ENCODE results near the gene HTT. TPM values are rescaled to one million over a fixed set of nuclear protein-coding genes. Genes with fewer than 3 reads are reported as not detected.

The HTT gene
- total RNA-seq, 1 donor from 2014 or later = 48.0 TPM

DNA sequence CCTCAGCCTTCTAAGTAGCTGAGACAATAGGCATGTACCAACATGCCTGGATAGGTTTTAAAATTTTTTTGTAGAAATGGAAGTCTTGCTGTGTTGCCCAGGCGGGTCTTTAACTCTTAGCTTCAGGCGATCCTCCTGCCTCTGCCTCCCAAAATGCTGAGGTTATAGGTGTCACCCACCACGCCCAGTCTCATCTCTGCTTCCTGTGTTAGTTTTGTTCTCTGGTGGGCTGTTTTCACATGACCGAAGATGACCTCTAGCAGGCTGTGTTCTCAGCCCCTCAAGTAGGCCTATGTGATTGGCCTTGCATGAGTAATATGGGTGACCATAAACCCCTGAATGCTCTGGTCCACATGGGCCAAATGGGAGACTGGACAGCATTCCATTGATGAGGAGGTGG is 117.7 kb downstream of the HTT start:
- Mint-ChIP-seq H3K27ac (no peak overlapping the region), H3K27me3 (no peaks in the 10 kb centered on the region), H3K36me3 (peaks cover 14% of the 10 kb centered on the region), H3K4me3 (no peak overlapping the region), H3K4me1 (ENCODE audit: unreplicated experiment) (peaks cover 4% of the 10 kb centered on the region), H3K9me3 (no peaks in the 10 kb centered on the region)
- TF ChIP-seq, protein P1, sequence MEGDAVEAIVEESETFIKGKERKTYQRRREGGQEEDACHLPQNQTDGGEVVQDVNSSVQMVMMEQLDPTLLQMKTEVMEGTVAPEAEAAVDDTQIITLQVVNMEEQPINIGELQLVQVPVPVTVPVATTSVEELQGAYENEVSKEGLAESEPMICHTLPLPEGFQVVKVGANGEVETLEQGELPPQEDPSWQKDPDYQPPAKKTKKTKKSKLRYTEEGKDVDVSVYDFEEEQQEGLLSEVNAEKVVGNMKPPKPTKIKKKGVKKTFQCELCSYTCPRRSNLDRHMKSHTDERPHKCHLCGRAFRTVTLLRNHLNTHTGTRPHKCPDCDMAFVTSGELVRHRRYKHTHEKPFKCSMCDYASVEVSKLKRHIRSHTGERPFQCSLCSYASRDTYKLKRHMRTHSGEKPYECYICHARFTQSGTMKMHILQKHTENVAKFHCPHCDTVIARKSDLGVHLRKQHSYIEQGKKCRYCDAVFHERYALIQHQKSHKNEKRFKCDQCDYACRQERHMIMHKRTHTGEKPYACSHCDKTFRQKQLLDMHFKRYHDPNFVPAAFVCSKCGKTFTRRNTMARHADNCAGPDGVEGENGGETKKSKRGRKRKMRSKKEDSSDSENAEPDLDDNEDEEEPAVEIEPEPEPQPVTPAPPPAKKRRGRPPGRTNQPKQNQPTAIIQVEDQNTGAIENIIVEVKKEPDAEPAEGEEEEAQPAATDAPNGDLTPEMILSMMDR (conservative IDR thresholded peaks at IDR 0.05) = no peak
- no peak for DNase-seq (ENCODE audit: extremely low spot score, unreplicated experiment)

DNA sequence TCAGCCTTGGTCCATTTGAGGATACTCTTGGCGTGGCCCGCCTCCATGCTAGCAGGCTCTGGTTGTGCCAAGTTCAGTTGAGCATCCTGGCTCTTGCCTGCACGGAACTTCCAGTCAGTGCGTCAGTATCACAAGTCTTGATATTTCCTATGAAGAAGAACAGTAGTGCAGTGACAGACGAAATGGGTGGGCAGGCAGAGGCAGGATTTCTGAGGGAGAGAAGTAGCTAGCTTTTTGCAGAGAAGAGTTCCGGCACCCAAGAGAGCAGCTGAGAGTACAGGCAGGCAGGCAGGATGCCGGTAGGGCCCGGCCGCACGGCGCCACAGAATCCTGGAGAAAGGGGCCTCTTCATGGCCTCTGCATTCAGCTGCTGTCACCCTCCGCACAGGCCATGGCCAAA is 118.3 kb downstream of the HTT start:
- no peak overlapping the region for H3K27ac Mint-ChIP-seq
- H3K4me1 Mint-ChIP-seq (ENCODE audit: unreplicated experiment) = peaks cover 4% of the 10 kb centered on the region
- no peak for DNase-seq (ENCODE audit: extremely low spot score, unreplicated experiment)
- TF ChIP-seq, protein P1 (conservative IDR thresholded peaks at IDR 0.05) = no peak
- no peaks in the 10 kb centered on the region for H3K27me3 Mint-ChIP-seq
- H3K4me3 Mint-ChIP-seq = no peak overlapping the region
- H3K9me3 Mint-ChIP-seq = no peaks in the 10 kb centered on the region
- H3K36me3 Mint-ChIP-seq = peaks cover 19% of the 10 kb centered on the region

DNA sequence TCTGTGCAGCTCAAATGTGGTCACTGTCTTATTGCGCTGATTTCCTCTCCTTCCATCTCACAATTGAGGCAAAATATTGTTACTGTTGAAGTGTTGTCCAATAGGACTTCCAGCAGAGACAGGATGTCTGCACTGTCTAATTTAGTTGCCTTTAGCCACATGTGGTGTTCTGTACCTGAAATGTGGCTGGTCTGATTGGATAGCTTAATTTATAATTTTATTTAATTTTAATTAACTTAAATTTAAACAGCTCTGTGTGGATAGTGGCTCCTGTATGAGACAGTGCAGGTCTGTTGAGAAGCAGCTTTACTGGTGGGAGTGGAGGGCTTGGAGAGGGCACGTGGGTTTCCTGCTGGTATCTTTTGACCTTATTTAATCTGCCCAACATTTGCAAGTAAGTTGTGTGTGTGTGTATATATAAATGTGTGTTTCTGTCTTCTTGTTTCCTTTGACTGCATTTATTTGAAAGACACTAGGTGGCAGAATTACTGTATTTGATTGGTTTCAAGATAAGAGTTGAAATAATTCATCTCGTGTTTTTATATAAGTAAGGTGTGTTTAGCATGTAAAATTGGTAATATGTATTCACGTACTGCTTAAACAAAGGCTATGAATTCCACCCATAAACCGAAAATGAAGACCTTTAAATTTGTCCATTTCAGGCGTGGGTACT is 119.2 kb downstream of the HTT start:
- DNase-seq (ENCODE audit: extremely low spot score, unreplicated experiment) = no peak
- H3K4me3 Mint-ChIP-seq = no peak overlapping the region
- no peaks in the 10 kb centered on the region for H3K9me3 Mint-ChIP-seq

DNA sequence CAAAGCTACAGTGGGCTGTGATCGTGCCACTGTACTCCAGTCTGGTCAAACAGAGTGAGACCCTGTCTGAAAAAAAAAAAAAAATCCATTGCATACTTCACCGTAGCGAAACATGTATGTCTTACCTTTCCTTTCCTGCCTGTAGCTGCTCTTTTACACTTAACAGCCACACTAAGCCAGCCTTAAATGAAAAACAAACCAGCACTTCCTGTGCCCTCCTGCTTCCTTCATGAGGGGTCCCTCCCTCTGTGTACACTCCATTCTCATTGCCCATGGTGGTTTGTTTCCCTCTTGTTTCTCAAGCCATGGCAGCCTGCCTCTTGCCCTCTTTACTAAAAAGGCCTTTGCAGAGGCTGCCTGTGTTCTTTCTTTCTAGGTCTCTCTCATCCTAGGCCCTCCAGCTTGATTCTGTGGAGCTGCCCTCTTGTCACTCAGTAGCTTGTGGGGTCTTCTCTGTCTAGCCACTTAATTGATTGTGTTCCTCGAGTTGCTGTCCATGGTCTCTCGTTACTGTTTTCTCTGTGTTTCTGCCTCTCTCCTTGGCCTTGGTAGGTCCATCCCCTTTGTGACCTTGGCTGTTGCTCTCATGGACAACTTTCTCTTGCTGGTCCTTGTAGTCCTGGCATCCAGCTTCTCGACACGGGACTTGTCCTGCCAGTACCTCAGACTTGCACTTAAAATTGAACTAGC is 122.3 kb downstream of the HTT start:
- DNase-seq (ENCODE audit: extremely low spot score, unreplicated experiment) = no peak
- no peaks in the 10 kb centered on the region for H3K27me3 Mint-ChIP-seq
- H3K36me3 Mint-ChIP-seq = peaks cover 9% of the 10 kb centered on the region
- H3K4me1 Mint-ChIP-seq (ENCODE audit: unreplicated experiment) = peaks cover 4% of the 10 kb centered on the region
- H3K27ac Mint-ChIP-seq = no peak overlapping the region
- H3K9me3 Mint-ChIP-seq = no peaks in the 10 kb centered on the region
- TF ChIP-seq, protein P1 (conservative IDR thresholded peaks at IDR 0.05) = no peak
- H3K4me3 Mint-ChIP-seq = no peak overlapping the region

More for the DNA sequence above, 119.2 kb downstream of the HTT start:
- Mint-ChIP-seq H3K36me3 (peaks cover 19% of the 10 kb centered on the region), H3K27ac (no peak overlapping the region), H3K27me3 (no peaks in the 10 kb centered on the region), H3K4me1 (ENCODE audit: unreplicated experiment) (peaks cover 4% of the 10 kb centered on the region)
- TF ChIP-seq, protein P1 (conservative IDR thresholded peaks at IDR 0.05) = peak; percentile 52

DNA sequence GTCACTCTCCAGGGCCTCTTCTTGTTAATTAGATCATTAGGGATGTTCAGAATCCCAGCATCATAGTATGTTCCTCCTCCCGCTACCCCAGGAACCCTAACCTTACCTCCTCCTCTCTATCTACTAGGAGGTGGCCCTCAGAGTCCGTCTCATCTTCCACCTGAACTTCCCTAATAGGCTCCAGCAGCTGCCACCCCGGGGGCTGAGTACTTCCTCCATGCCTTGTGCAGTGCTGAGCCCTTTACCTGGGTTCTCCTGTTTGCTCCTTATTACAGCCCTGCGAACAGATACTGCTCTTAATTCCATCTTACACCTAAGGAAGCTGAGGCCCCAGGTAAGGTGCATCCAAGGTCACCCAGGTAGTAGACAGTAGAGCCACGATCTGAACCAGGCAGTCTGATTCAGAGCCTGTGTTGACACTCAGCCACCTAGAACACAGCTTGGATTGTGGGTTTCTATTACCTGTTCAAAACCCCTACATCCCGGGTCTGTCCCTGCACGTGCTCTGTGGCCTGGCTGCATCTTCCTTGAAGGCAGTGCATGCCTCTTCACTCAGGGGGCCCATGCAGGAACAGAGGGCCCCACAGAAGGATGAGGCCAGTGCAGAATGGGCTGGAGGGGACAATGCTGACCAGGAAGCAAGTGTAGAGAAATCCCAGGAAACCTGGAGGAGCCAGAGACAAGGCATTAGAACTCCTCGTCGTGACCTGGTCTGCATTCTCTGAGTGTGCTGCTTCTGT is 123.1 kb downstream of the HTT start:
- Mint-ChIP-seq H3K4me1 (ENCODE audit: unreplicated experiment) (peaks cover 4% of the 10 kb centered on the region), H3K27me3 (no peaks in the 10 kb centered on the region), H3K9me3 (no peaks in the 10 kb centered on the region), H3K36me3 (peaks cover 9% of the 10 kb centered on the region), H3K27ac (no peak overlapping the region), H3K4me3 (no peak overlapping the region)
- no peak for DNase-seq (ENCODE audit: extremely low spot score, unreplicated experiment)
- TF ChIP-seq, protein P1 (conservative IDR thresholded peaks at IDR 0.05) = no peak

Data from type B pancreatic cell (in vitro differentiated cells).